ENCODE results near the gene ITGA6.

The ITGA6 gene

DNA sequence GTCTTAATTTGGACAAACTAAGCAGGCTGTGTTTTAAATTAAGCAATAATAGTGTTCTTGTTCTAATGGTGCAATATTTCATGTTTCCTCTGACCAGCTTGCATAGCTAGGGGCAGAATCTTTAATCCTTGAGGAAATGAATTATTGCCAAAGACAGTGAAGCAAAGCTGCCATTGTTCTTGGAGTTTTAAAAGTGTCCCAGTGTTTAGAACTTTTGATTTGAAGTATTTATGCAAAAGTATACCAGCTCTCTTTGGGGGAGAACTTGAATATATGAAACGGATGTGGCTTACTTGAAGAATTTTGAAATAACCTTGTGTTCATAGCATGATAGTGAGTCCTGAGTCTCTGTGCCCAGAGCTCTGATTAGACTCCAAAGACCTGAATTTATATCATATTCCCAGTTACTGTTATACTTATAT lies 33.4 kb downstream of the ITGA6 start:
- Histone ChIP-seq H3K36me3 (ENCODE audit: insufficient read depth, low read length) (no peaks in the 10 kb centered on the region), H3K9ac (ENCODE audit: insufficient read length) (no peak overlapping the region), H3K27ac (no peak overlapping the region), H3K4me3 (no peak overlapping the region), H3K9me3 (ENCODE audit: low read depth, low read length) (no peaks in the 10 kb centered on the region)
- no peak for DNase-seq (ENCODE audit: low read depth, low spot score)
- TF ChIP-seq POLR2AphosphoS5 (IDR thresholded peaks at IDR 0.05; ENCODE audit: borderline replicate concordance, low read depth, low read length) (no peak), EZH2 (IDR thresholded peaks at IDR 0.05) (no peak), FOXP2 (optimal IDR thresholded peaks at IDR 0.05; ENCODE audit: control extremely low read depth, extremely low read length, insufficient read depth) (no peak)

DNA sequence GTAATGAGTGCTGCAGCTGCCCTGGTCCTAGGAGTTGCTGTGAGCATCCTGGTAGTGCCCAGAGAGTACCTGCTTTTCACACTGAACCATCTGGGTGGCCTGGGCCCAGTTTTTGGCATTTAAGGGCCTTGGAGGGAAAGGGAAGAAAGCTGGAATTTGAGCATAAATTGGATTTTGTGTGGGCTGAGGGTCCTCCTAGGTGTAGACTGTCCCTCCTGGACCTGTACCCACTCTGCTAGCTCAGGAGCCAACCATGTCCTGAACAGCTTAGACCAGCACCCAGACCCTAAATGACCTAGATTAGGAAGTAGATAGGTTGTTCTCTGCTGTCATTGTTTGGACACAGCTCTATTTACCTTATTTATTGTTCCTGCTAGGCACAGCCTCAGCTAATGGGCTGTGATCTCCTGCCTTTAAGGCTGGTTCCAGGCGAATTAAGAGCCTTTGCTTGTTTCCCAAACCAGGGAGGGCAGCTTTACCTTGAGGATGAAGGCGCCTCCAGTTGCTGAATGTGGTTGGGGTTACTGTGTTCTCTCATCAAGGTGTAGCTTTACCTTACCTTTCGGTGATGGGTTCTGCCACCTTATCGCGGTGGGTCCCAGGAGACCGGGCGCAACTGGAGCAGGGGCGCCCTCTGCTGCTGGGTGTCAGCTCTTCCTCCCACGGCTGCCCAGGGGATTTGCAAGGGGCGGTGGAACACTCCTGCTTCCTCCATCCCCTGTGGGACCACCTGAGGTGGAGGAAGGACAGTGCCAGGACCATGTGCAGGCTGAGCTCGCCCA lies 34.4 kb downstream of the ITGA6 start:
- DNase-seq (ENCODE audit: low read depth, low spot score): no peak

DNA sequence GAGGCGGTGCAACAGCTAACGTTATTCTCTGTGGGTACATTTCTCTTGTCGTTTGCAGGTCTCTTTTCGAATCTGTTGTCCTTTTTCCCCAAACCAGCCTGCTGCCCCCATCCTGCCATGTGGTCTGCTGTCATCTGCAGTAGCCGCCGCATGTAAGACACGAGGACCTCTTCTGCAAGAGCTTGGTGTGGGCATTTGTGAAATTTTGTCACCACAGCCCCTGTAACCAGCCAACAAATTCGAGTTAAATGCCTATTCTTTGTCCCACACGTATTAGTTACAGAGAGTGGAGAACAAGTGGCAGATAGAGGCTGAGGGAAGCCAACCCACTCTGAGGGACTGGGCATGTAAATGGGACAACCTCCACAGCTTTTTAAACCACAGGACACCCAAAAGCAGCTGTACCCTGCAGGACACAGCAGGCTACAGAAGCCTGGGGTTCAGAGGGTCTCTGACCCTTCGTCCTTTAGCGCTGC lies 35.0 kb downstream of the ITGA6 start:
- TF ChIP-seq POLR2AphosphoS5 (IDR thresholded peaks at IDR 0.05; ENCODE audit: borderline replicate concordance, low read depth, low read length) (no peak), FOXP2 (optimal IDR thresholded peaks at IDR 0.05; ENCODE audit: control extremely low read depth, extremely low read length, insufficient read depth) (no peak), EZH2 (IDR thresholded peaks at IDR 0.05) (no peak)
- no peak for DNase-seq (ENCODE audit: low read depth, low spot score)
- H3K27ac ChIP-seq: no peak overlapping the region
- H3K9me3 ChIP-seq (ENCODE audit: low read depth, low read length): no peaks in the 10 kb centered on the region
- H3K36me3 ChIP-seq (ENCODE audit: insufficient read depth, low read length): no peaks in the 10 kb centered on the region
- no peak overlapping the region for H3K9ac ChIP-seq (ENCODE audit: insufficient read length)
- no peak overlapping the region for H3K4me3 ChIP-seq

More for the DNA sequence above, 34.4 kb downstream of the ITGA6 start:
- TF ChIP-seq POLR2AphosphoS5 (IDR thresholded peaks at IDR 0.05; ENCODE audit: borderline replicate concordance, low read depth, low read length) (no peak), EZH2 (IDR thresholded peaks at IDR 0.05) (no peak), FOXP2 (optimal IDR thresholded peaks at IDR 0.05; ENCODE audit: control extremely low read depth, extremely low read length, insufficient read depth) (no peak)
- no peaks in the 10 kb centered on the region for H3K9me3 ChIP-seq (ENCODE audit: low read depth, low read length)
- H3K4me3 ChIP-seq: no peak overlapping the region
- no peaks in the 10 kb centered on the region for H3K36me3 ChIP-seq (ENCODE audit: insufficient read depth, low read length)
- H3K9ac ChIP-seq (ENCODE audit: insufficient read length): no peak overlapping the region
- no peak overlapping the region for H3K27ac ChIP-seq

DNA sequence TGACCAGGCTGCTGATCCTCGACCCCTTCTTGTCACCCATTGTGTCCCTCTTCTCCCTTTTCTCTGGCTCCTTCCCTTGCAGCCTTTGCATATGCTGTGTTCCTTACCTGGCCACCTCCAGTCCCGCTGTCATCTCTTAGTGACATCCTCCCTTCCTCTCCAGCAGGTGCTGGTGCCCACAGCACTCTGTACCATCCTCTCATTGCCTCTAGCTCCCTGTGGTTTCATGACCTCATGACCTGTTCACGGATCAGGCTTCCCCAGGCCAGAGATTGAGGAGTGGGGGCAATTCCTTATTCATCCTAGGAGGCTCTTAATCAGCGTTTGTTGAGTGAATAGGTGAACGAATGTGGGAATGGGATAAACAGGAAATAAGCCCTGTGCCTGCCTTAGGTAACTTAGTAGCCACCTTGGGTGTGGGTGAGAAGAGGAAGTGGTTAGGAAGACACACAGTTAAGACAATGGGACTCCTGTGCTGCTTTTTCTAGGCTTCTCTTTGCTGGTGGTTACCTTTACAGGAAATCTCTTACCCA lies 35.5 kb downstream of the ITGA6 start:
- no peak for DNase-seq (ENCODE audit: low read depth, low spot score)
- no peak overlapping the region for H3K4me3 ChIP-seq
- no peak overlapping the region for H3K9ac ChIP-seq (ENCODE audit: insufficient read length)

DNA sequence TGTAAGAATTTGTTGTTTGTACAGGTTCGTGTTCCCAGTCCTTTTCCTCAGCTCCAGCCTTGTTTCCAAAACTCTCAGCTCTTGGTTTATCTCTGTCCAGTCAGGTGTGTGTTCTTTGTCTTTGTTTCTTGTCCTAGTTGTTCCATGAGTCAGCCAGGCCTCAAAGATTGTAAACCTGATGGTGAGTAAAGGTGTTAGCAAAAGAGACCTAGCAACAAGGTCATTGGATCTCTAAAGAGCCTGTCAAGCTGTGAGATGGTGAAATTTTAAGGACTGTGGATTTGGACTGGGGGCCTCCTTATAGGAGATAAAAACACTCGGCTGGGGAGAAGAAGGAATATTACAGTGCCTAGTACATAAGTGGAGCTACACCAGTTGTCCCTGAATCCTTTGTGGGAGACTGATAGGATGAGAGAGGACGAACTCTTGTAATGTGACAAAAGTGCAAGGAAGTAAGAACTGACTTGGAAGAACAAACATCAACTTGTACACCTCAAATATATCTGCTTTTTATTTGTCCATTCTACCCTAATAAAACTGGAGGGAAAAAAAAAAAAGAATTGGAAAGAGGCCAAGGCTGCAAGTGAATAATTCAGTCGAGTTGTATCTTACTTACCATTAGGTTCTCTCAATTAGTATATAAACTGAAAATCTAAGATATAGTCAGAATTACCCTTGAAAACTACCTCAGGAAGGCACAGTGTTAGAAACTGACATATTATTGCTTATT lies 37.2 kb downstream of the ITGA6 start:
- Histone ChIP-seq H3K36me3 (ENCODE audit: insufficient read depth, low read length) (no peaks in the 10 kb centered on the region), H3K4me3 (no peak overlapping the region), H3K9ac (ENCODE audit: insufficient read length) (no peak overlapping the region), H3K27ac (no peak overlapping the region), H3K9me3 (ENCODE audit: low read depth, low read length) (no peaks in the 10 kb centered on the region)
- TF ChIP-seq POLR2AphosphoS5 (IDR thresholded peaks at IDR 0.05; ENCODE audit: borderline replicate concordance, low read depth, low read length): no peak
- TF ChIP-seq EZH2 (IDR thresholded peaks at IDR 0.05): no peak
- TF ChIP-seq FOXP2 (optimal IDR thresholded peaks at IDR 0.05; ENCODE audit: control extremely low read depth, extremely low read length, insufficient read depth): no peak
- no peak for DNase-seq (ENCODE audit: low read depth, low spot score)

More for the DNA sequence above, 35.5 kb downstream of the ITGA6 start:
- Histone ChIP-seq H3K27ac (no peak overlapping the region), H3K36me3 (ENCODE audit: insufficient read depth, low read length) (no peaks in the 10 kb centered on the region), H3K9me3 (ENCODE audit: low read depth, low read length) (no peaks in the 10 kb centered on the region)
- no peak for TF ChIP-seq FOXP2 (optimal IDR thresholded peaks at IDR 0.05; ENCODE audit: control extremely low read depth, extremely low read length, insufficient read depth)

DNA sequence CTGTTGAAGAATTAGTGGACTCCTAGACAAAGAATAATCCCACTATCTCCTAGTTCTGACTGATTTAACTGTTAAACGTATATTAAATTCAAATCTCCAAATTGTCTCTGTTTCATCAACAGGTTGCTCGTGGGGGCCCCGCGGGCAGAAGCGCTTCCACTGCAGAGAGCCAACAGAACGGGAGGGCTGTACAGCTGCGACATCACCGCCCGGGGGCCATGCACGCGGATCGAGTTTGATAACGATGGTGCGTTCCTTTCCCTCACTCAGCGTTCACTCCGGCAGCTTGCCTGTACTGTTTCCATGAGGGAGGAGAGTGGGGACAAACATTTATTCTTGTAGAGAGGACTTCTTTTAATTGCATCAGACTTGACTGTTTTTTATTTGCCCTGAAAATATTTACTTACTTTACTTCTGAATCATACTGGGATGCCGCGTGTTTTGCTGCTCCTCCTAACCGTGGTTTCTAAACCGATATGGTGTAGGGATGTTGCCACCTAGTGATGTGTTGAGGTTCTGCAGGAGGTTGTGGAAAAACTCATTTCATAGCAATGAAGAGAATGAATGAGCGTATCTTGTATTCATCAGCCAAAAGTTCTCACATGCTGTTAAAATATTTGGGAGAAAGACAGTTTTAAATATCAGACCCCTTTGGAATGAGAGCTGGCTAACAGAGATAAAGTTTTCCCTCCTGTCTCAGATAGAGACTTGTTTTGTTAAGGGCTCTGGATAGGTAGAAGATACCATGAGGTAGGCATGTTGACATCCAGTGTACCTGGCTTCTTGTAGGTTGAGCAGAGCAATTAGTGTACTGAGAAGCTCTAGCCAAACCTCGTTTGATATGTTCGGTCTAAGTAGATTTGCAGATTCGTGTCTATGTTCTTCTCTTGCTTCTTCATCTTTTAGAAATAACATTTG lies 38.3 kb downstream of the ITGA6 start:
- peak; percentile 65 for DNase-seq (ENCODE audit: low read depth, low spot score)
- H3K4me3 ChIP-seq: peak overlapping the region; percentile 78
- no peak for TF ChIP-seq POLR2AphosphoS5 (IDR thresholded peaks at IDR 0.05; ENCODE audit: borderline replicate concordance, low read depth, low read length)
- no peak for TF ChIP-seq EZH2 (IDR thresholded peaks at IDR 0.05)
- no peak for TF ChIP-seq FOXP2 (optimal IDR thresholded peaks at IDR 0.05; ENCODE audit: control extremely low read depth, extremely low read length, insufficient read depth)
- H3K9ac ChIP-seq (ENCODE audit: insufficient read length): peak overlapping the region; percentile 42
- H3K9me3 ChIP-seq (ENCODE audit: low read depth, low read length): no peaks in the 10 kb centered on the region
- no peaks in the 10 kb centered on the region for H3K36me3 ChIP-seq (ENCODE audit: insufficient read depth, low read length)
- no peak overlapping the region for H3K27ac ChIP-seq

DNA sequence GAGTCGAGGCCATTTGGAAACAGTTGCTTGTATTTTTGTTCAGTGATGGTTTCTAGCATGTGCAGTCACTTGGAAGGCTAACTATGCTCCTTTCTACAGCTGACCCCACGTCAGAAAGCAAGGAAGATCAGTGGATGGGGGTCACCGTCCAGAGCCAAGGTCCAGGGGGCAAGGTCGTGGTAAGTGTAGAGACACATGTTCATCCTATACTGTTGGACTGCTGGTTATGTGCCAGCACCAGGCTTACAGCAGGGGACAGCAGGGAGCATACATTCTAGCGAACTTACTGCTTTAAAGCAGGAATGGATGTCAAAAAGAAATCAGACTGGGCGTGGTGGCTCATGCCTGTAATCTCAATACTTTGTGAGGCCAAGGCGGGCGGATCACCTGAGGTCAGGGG lies 40.0 kb downstream of the ITGA6 start:
- no peaks in the 10 kb centered on the region for H3K9me3 ChIP-seq (ENCODE audit: low read depth, low read length)

More for the DNA sequence above, 40.0 kb downstream of the ITGA6 start:
- Histone ChIP-seq H3K27ac (no peak overlapping the region), H3K9ac (ENCODE audit: insufficient read length) (no peak overlapping the region), H3K36me3 (ENCODE audit: insufficient read depth, low read length) (no peaks in the 10 kb centered on the region), H3K4me3 (no peak overlapping the region)
- no peak for TF ChIP-seq FOXP2 (optimal IDR thresholded peaks at IDR 0.05; ENCODE audit: control extremely low read depth, extremely low read length, insufficient read depth)
- no peak for TF ChIP-seq EZH2 (IDR thresholded peaks at IDR 0.05)
- TF ChIP-seq POLR2AphosphoS5 (IDR thresholded peaks at IDR 0.05; ENCODE audit: borderline replicate concordance, low read depth, low read length): no peak
- DNase-seq (ENCODE audit: low read depth, low spot score): no peak

Measured in SK-N-MC (cell line).